GM12875 (cell line): ENCODE data around the gene SLC22A23.

Experiments
- H3K4me3 ChIP-seq: one replicate; pipeline ENCODE4 v1.5.1; 2011; ENCODE audit warnings: low read depth, low read length, control low read depth
- CTCF ChIP-seq: IDR thresholded peaks from 2 replicates; pipeline ENCODE4 v1.5.1; 2011; ENCODE audit warnings: low read depth, mild to moderate bottlenecking, control low read depth, inconsistent platforms, low read length, moderate library complexity, borderline replicate concordance; ENCODE audit not compliant: insufficient read depth

Gene SLC22A23

GRCh38 chr6:3432416-3432815, 24.4 kb downstream of the SLC22A23 start:
- TF ChIP-seq CTCF, result no peak

GRCh38 chr6:3431994-3432393, 24.9 kb downstream of the SLC22A23 start:
- H3K4me3 ChIP-seq, result no peak overlapping the region
- no peak for TF ChIP-seq CTCF

More at GRCh38 chr6:3432416-3432815, 24.4 kb downstream of the SLC22A23 start:
- no peak overlapping the region for H3K4me3 ChIP-seq

GRCh38 chr6:3429211-3429610, 27.6 kb downstream of the SLC22A23 start:
- H3K4me3 ChIP-seq, result no peak overlapping the region
- no peak for TF ChIP-seq CTCF

GRCh38 chr6:3428700-3429099, 28.1 kb downstream of the SLC22A23 start:
- no peak for TF ChIP-seq CTCF
- no peak overlapping the region for H3K4me3 ChIP-seq

GRCh38 chr6:3428247-3428646, 28.6 kb downstream of the SLC22A23 start:
- TF ChIP-seq CTCF, result no peak

GRCh38 chr6:3427687-3428085, 29.2 kb downstream of the SLC22A23 start:
- no peak overlapping the region for H3K4me3 ChIP-seq
- no peak for TF ChIP-seq CTCF

More at GRCh38 chr6:3428247-3428646, 28.6 kb downstream of the SLC22A23 start:
- H3K4me3 ChIP-seq, result no peak overlapping the region

- no peak overlapping the region for H3K4me3 ChIP-seq
- no peak for TF ChIP-seq CTCF
Measured at GRCh38 chr6:3426927-3427686, 29.7 kb downstream of the SLC22A23 start.
